ENCODE measurements around the gene C1QTNF6. TPM values are rescaled to one million over a fixed set of nuclear protein-coding genes. Genes with fewer than 3 reads are reported as not detected.
A peak's percentile ranks its signal among the peaks of the same experiment; 100 is the strongest.

The C1QTNF6 gene
- total RNA-seq, 3 donors from 2014 or later, result 8.9 to 22.5 (median 13.3) TPM

- no peaks in the 10 kb centered on the region for H3K9me3 ChIP-seq
- TF ChIP-seq, protein P1, sequence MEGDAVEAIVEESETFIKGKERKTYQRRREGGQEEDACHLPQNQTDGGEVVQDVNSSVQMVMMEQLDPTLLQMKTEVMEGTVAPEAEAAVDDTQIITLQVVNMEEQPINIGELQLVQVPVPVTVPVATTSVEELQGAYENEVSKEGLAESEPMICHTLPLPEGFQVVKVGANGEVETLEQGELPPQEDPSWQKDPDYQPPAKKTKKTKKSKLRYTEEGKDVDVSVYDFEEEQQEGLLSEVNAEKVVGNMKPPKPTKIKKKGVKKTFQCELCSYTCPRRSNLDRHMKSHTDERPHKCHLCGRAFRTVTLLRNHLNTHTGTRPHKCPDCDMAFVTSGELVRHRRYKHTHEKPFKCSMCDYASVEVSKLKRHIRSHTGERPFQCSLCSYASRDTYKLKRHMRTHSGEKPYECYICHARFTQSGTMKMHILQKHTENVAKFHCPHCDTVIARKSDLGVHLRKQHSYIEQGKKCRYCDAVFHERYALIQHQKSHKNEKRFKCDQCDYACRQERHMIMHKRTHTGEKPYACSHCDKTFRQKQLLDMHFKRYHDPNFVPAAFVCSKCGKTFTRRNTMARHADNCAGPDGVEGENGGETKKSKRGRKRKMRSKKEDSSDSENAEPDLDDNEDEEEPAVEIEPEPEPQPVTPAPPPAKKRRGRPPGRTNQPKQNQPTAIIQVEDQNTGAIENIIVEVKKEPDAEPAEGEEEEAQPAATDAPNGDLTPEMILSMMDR (IDR thresholded peaks at IDR 0.05), result no peak
- H3K4me3 ChIP-seq, result no peak overlapping the region
- intact Hi-C loops (cut with DNase I, micrococcal nuclease), result no loop called here
- H3K36me3 ChIP-seq (ENCODE audit: low read depth), result no peaks in the 10 kb centered on the region
- peaks cover 11% of the 10 kb centered on the region for H3K4me1 ChIP-seq (ENCODE audit: low read depth)
- DNase-seq, result no peak
- no peak for ATAC-seq
Observed at GRCh38 chr22:37224757-37225420, 36.8 kb upstream of the C1QTNF6 start.

GRCh38 chr22:37223965-37224551 lies 36.0 kb upstream of the C1QTNF6 start:
- DNase-seq (no peak), ATAC-seq (peak; percentile 11)
- Histone ChIP-seq H3K9me3 (no peaks in the 10 kb centered on the region), H3K36me3 (ENCODE audit: low read depth) (no peaks in the 10 kb centered on the region), H3K4me3 (no peak overlapping the region), H3K4me1 (ENCODE audit: low read depth) (peaks cover 6% of the 10 kb centered on the region)
- intact Hi-C loops (cut with DNase I, micrococcal nuclease), result no loop called here
- TF ChIP-seq, protein P1 (IDR thresholded peaks at IDR 0.05), result no peak

- peak in 1 of 3 donors; percentile 71 for DNase-seq
- TF ChIP-seq, protein P1 (IDR thresholded peaks at IDR 0.05), result no peak
- peaks cover 2% of the 10 kb centered on the region for H3K4me1 ChIP-seq (ENCODE audit: low read depth)
- H3K36me3 ChIP-seq (ENCODE audit: low read depth), result no peaks in the 10 kb centered on the region
- intact Hi-C loops (cut with DNase I, micrococcal nuclease), result no loop called here
- H3K9me3 ChIP-seq, result no peaks in the 10 kb centered on the region
- no peak overlapping the region for H3K4me3 ChIP-seq
- peak; percentile 46 for ATAC-seq
Observed at GRCh38 chr22:37222440-37222971, 34.5 kb upstream of the C1QTNF6 start.

DNA sequence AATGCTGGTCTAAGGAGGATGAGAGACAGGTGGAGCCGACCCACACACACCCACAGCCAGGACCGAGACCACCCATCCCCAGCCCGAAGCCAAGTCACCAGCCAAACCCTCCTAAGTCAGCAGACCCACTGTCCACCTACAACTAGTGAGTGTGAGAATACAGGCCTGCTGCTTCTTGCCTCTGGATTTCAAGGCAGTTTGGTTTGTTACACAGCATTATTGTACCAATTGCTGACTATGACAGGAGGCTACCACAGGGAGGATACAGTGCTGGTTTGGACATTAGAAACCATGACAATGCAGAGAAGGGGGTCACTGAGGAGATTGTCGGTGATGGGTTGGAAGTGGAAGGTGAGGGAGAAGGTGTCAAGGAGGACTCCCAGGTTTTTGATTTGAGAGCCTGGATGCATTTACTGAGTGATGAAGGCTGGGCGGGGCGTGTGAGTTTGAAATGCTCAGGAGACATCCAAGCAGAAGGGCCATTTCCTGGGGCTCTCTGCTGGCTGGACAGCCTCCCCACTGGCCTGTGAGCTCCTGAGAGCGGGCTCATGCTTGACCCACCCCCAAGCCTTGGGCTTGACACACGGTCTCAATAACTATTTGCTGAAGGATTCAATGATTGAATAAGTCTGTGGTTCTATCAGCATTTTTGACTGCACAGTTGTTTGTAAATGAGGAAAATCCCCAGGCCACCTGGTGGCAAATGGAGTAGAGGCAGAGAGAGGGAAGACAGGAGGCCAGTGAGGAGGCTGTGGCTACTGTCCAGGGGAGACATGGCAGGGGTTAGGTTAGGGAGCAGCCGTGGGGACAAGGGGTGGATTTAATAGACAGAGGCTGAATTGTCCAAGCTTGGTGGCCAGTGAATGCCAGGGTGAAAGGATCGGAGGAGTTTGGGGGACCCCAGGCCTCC lies 33.6 kb upstream of the C1QTNF6 start:
- peaks cover 2% of the 10 kb centered on the region for H3K4me1 ChIP-seq (ENCODE audit: low read depth)
- no peaks in the 10 kb centered on the region for H3K36me3 ChIP-seq (ENCODE audit: low read depth)
- intact Hi-C loops (cut with DNase I, micrococcal nuclease), result no loop called here
- no peak overlapping the region for H3K4me3 ChIP-seq
- no peaks in the 10 kb centered on the region for H3K9me3 ChIP-seq
- ATAC-seq (no peak), DNase-seq (no peak)
- TF ChIP-seq, protein P1 (IDR thresholded peaks at IDR 0.05), result no peak

DNA sequence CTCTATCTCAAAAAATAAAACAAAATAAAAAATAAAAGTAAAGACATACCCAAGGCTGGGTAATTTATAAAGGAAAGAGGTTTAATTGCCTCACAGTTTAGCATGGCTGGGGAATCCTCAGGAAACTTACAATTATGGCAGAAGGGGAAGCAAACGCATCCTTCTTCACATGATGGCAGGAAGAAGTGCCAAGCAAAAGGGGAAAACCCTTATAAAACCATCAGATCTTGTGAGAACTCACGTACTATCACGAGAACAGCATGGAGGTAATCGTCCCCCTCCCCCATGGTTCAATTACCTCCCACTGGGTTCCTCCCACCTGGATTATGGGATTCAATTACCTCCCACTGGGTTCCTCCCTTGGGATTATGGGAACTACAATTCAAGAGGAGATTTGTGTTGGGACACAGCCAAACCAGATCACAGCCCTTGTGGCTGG lies 32.5 kb upstream of the C1QTNF6 start:
- TF ChIP-seq, protein P1 (IDR thresholded peaks at IDR 0.05), result no peak
- no peaks in the 10 kb centered on the region for H3K36me3 ChIP-seq (ENCODE audit: low read depth)
- ATAC-seq, result no peak
- no peak overlapping the region for H3K4me3 ChIP-seq
- DNase-seq, result no peak
- H3K4me1 ChIP-seq (ENCODE audit: low read depth), result peaks cover 2% of the 10 kb centered on the region
- no peaks in the 10 kb centered on the region for H3K9me3 ChIP-seq
- intact Hi-C loops (cut with DNase I, micrococcal nuclease), result no loop called here

All from mucosa of descending colon (tissue), 3 donors.